Prostate gland (tissue), 2 donors: ENCODE data around the gene RABGAP1. TPM values are rescaled to one million over a fixed set of nuclear protein-coding genes. Genes with fewer than 3 reads are reported as not detected.

Source experiments
- DNase-seq: peaks from one replicate; pipeline ENCODE4 v3.0.0-alpha.2; 2019; ENCODE audit warnings: low spot score
- H3K27ac ChIP-seq, 2 donors: fragments of 200-600 bp; sonication (generic); 2 replicates each; pipeline ENCODE4 v1.5.1; 2017 to 2019
- H3K27me3 ChIP-seq: fragments of 200-600 bp; sonication (generic); replicated peaks from 2 replicates; pipeline ENCODE4 v1.5.1; 2019; ENCODE audit not compliant: insufficient read depth
- H3K36me3 ChIP-seq, 2 donors: fragments of 200-600 bp; sonication (generic); 1 replicate in 1 of 2; 2 replicates in 1 of 2; pipeline versions ENCODE4 v1.5.1 to v1.8.1; 2017 to 2019
- H3K4me1 ChIP-seq: fragments of 200-600 bp; sonication (generic); replicated peaks from 2 replicates; pipeline ENCODE4 v1.5.1; 2019
- H3K4me3 ChIP-seq, 2 donors: fragments of 200-600 bp; sonication (generic); 2 replicates each; pipeline ENCODE4 v1.5.1; 2017 to 2019
- H3K9me3 ChIP-seq: fragments of 200-600 bp; sonication (generic); 2 replicates; pipeline ENCODE4 v1.5.1; 2017
- POLR2A ChIP-seq: fragments of 450-650 bp; IDR thresholded peaks from one replicate; pipeline ENCODE4 v1.6.1; 2016; ENCODE audit warnings: antibody characterized with exemption, mild to moderate bottlenecking
- POLR2AphosphoS5 ChIP-seq: sonication (generic); formaldehyde crosslinking; IDR thresholded peaks from one replicate; pipeline ENCODE4 v1.6.1; 2017; ENCODE audit warnings: antibody characterized with exemption
- WGBS: methylation state at CpG from one replicate; pipeline ENCODE4 v1.1.5; 2018; 5-methylcytosine and 5-hydroxymethylcytosine counted together
- intact Hi-C: fragments of 100-400 bp; cut with DNase I; formaldehyde crosslinking; loops from one replicate; pipeline ENCODE4 v1.14.2; 2022
- total RNA-seq, 2 donors: library from RNA; depleted of rRNA; stranded (reverse); fragments of >200 nt; gene quantifications; one replicate each; pipeline ENCODE4 v1.1.0, GENCODE V29; 2016
- TF ChIP-seq, protein P1 (sequence below), 4 experiments: fragments of 200-600 bp in 2 of 4; fragments of 450-650 bp in 2 of 4; sonication (generic) in 2 of 4; IDR thresholded peaks; 1 replicate in 3 of 4; 2 replicates in 1 of 4; pipeline ENCODE4 v1.5.1; 2016 to 2019; ENCODE audit warnings: antibody characterized with exemption in 4 of 4, mild to moderate bottlenecking in 2 of 4, moderate library complexity in 2 of 4

RABGAP1 gene
- total RNA-seq, 2 donors from 2014 or later: 59.8 to 104 TPM

DNA sequence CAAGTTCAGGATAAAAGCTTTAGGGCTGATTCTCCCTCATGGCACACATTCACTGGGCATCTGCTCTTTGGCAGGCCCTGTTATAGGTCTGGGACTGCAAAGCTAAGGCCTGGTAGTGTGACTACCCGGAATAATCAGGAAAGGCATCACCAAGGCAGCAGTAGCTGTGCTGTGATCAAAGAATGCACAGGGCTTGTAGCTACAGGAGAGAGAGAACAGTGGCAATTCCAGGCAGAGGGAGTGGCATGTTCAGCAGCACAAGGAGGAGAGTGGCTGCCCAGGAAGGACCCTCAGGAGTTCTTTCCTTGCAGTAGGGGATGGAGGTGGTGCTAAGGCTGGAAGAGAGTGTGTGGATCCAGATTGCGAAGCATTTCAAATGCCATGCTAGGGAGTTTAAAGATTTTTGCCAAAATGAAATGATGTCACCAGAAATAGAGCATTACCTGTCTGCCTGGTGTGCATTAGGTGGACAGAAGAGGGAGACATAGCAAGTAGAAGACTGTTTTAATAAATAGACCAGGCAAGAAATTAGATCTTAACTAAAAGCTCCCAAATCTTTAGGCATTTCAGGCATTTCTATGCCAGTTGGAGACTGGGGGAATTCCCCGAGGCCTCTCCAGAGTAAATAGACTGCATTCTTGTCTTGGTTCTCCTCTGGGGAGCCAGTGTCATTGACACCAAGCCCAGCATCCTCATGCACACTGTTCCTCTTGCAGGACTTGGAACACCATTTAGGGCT, 161.7 kb downstream of the RABGAP1 start:
- intact Hi-C loops: loop anchor here (5.0 kb wide), 1 partner anchor 125 kb away; no protein-coding TSS in a partner anchor
- TF ChIP-seq, protein P1, sequence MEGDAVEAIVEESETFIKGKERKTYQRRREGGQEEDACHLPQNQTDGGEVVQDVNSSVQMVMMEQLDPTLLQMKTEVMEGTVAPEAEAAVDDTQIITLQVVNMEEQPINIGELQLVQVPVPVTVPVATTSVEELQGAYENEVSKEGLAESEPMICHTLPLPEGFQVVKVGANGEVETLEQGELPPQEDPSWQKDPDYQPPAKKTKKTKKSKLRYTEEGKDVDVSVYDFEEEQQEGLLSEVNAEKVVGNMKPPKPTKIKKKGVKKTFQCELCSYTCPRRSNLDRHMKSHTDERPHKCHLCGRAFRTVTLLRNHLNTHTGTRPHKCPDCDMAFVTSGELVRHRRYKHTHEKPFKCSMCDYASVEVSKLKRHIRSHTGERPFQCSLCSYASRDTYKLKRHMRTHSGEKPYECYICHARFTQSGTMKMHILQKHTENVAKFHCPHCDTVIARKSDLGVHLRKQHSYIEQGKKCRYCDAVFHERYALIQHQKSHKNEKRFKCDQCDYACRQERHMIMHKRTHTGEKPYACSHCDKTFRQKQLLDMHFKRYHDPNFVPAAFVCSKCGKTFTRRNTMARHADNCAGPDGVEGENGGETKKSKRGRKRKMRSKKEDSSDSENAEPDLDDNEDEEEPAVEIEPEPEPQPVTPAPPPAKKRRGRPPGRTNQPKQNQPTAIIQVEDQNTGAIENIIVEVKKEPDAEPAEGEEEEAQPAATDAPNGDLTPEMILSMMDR (IDR thresholded peaks at IDR 0.05): peak in 3 of 4 experiments; percentile 38 to 59 (median 51)
- TF ChIP-seq POLR2A (no peak), POLR2AphosphoS5 (peak; percentile 32)
- Histone ChIP-seq H3K27me3 (no peaks in the 10 kb centered on the region), H3K4me3 (no peak overlapping the region), H3K36me3 (no peaks in the 10 kb centered on the region), H3K9me3 (no peaks in the 10 kb centered on the region), H3K27ac (no peak overlapping the region), H3K4me1 (peaks cover 5% of the 10 kb centered on the region)
- peak; percentile 36 for DNase-seq
- 43% methylated on average over 3 of the region's 3 CpGs for WGBS

DNA sequence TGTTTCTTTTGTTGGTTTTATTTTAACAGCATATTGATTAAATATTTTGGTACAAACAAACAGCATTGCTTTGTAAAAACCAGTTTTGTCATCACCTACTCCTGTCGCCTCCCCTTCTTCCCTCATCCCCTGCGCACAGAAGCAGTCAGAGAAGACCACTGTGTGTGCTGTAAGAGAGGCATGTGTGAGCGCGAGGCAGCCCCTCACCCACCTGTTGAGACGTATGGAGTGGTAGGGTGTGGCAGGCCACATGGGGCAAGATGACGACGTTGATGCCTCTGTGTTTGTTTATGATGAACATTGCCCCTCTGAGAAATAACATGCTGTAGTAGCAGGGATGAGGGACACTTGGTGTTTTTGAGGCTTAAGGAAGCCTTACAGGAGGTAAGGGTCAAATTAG, 164.0 kb downstream of the RABGAP1 start:
- peaks cover 5% of the 10 kb centered on the region for H3K4me1 ChIP-seq
- intact Hi-C loops: loop anchor here (5.0 kb wide), 2 partner anchors 122 to 247 kb away; no protein-coding TSS in a partner anchor
- no peak for DNase-seq
- TF ChIP-seq, protein P1 (IDR thresholded peaks at IDR 0.05): no peak
- TF ChIP-seq POLR2AphosphoS5 (peak; percentile 2), POLR2A (no peak)
- H3K36me3 ChIP-seq: no peaks in the 10 kb centered on the region
- H3K27me3 ChIP-seq: no peaks in the 10 kb centered on the region
- no peaks in the 10 kb centered on the region for H3K9me3 ChIP-seq
- no peak overlapping the region for H3K4me3 ChIP-seq
- WGBS: 67% methylated on average over 7 of the region's 7 CpGs
- no peak overlapping the region for H3K27ac ChIP-seq

DNA sequence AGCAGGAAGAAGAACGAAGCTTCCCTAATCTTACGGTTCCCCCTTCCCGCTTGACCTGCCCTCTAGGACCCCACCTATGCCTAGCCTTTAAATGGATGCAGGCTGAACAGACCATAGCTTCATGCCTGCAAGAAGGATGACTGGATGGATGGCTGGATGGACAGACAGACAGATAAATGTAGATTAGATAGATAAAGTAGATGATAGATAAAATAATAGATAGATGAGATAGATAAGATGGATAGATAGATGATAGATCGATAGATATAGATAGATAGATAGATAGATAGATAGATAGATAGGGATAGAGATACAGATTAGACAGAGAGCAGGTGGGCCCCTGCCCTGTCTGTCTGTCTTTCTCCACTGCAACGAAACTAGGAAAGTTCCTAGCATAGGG, 164.7 kb downstream of the RABGAP1 start:
- TF ChIP-seq, protein P1 (IDR thresholded peaks at IDR 0.05): no peak
- TF ChIP-seq POLR2AphosphoS5 (no peak), POLR2A (no peak)
- H3K9me3 ChIP-seq: no peaks in the 10 kb centered on the region
- no peak for DNase-seq
- no peaks in the 10 kb centered on the region for H3K36me3 ChIP-seq
- no peak overlapping the region for H3K4me3 ChIP-seq
- no peak overlapping the region for H3K27ac ChIP-seq
- WGBS: 90% methylated on average over 5 of the region's 5 CpGs
- intact Hi-C loops: loop anchor here (5.0 kb wide), 1 partner anchor 247 kb away; no protein-coding TSS in a partner anchor
- H3K4me1 ChIP-seq: peaks cover 5% of the 10 kb centered on the region
- no peaks in the 10 kb centered on the region for H3K27me3 ChIP-seq

DNA sequence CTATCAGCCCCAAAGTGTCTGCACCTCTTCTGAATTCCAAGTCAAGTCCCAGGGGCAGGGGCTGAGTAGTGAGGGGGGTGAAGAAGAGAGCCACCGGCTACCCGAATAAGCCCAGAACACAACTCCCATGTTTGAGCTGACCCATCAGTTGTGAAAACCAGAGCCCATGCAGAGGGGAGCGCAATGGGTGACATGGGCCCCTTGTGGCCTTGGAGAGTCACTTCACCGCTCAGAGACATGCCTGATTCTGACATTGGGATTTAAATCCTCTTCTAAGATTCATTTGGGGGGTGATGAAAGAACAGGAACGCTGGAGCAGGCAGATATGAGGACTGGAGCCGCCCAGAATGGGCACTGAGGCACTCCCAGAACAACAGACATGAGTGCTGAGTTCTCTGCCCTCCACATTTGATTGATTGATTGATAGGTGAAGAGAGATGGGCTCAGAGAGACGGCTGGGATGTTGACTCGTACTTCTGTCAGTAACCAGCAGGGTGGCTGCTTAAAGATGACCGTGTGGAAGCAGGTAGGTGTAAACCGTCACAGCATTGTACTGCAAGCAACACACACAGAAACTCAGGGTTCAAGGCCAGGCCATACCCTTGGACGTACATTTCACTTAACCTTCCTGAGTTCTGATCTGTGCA, 166.9 kb downstream of the RABGAP1 start:
- H3K4me3 ChIP-seq: no peak overlapping the region
- no peaks in the 10 kb centered on the region for H3K27me3 ChIP-seq
- no peak overlapping the region for H3K27ac ChIP-seq
- no peaks in the 10 kb centered on the region for H3K36me3 ChIP-seq
- intact Hi-C loops: loop anchor here (5.0 kb wide), 1 partner anchor 245 kb away; no protein-coding TSS in a partner anchor
- 75% methylated on average over 11 of the region's 11 CpGs for WGBS
- no peaks in the 10 kb centered on the region for H3K9me3 ChIP-seq
- H3K4me1 ChIP-seq: no peaks in the 10 kb centered on the region
- DNase-seq: no peak
- no peak for TF ChIP-seq POLR2A
- no peak for TF ChIP-seq POLR2AphosphoS5
- TF ChIP-seq, protein P1 (IDR thresholded peaks at IDR 0.05): no peak
